ENCODE data around the gene NXPH4.

The NXPH4 gene

DNA sequence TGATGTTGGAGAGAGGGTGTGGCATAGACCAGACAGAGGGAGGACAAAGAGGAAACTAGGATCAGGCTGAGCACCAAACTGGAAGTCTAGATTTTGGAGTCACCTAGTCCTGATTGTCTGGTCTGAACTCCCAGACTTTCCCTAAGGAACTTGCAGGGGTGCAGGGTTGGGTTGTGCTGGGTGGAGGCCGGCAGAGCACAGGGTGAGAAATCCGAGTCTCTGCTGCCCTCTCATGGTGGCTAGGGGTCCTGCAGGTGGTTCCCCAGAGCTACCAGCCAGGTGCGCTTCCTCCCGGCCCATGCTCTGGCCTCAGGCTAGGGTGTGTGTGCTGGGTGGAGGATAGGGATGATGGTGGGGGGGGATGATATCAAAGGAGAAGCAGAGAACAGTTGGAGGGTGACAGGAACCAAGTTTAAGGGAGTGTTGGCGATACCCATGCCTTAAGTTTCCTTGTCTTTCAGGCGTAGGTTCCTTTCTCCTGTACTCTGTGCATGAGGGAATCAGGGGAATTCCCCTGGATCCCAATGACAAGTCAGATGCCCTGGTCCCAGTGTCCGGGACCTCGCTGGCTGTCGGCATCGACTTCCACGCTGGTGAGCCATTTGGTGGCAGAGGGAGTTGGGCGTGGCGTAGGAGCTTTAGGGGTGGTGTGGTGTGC is 33.5 kb upstream of the NXPH4 start:
- in situ Hi-C loops (cut with MboI; ENCODE audit: low sequenced_read_pairs), result no loop called here

GRCh38 chr12:57183939-57184725 is 32.5 kb upstream of the NXPH4 start:
- in situ Hi-C loops (cut with MboI; ENCODE audit: low sequenced_read_pairs), result no loop called here

GRCh38 chr12:57185403-57185802 is 31.2 kb upstream of the NXPH4 start:
- in situ Hi-C loops (cut with MboI; ENCODE audit: low sequenced_read_pairs), result no loop called here

- in situ Hi-C loops (cut with MboI; ENCODE audit: low sequenced_read_pairs), result no loop called here
These were observed 30.6 kb upstream of the NXPH4 start for GRCh38 chr12:57185906-57186508.

DNA sequence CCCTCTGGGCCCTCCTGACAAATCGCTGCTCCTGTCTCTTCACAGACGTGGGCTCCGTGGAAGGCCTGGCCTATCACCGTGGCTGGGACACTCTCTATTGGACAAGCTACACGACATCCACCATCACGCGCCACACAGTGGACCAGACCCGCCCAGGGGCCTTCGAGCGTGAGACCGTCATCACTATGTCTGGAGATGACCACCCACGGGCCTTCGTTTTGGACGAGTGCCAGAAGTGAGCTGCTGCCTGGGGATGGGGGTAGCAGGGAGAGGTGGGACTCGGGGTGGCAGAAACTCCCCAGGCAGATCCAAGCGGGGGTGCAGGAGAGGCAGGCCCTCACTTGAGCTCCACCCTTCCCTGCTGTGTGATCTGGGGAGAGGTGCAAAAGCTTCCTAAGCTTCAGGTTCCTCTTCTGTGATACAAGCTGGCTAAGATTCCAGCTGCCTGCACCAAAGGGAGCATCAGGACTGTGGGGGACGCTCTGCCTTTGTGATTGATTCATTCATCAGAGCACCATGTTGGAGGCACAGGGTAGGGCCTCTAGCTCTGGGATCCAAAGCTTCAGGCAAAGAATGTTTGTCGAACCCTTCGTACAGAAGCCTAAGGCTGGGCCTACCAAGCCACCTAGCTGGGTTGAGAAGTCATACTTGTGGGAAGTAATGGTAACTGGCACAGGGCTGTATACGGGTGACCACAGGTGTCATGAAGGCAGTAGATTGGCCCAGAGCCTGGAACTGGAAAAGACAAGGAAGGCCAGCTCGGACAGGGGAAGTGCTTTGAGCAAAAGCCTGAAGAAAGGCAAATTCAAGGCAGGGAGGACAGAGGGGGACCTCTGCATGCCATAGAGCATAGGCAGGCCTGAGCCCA is 29.1 kb upstream of the NXPH4 start:
- in situ Hi-C loops (cut with MboI; ENCODE audit: low sequenced_read_pairs), result no loop called here

DNA sequence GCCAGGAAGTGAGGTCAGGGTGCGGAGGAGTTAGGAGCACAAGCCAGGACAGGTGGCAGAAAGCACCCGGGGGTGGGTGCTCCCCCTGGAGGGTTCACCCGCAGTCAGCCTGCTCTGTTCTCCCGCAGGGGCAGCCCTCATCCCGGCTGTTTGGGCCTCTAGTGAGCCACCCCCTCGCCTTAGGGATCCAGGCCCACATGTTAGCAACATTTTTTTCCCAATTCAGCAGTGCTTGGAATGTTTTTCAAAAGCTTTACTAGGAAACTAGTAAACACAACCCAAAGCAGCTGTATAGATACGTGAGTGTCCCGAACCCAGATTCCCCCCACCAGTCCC is 28.5 kb upstream of the NXPH4 start:
- in situ Hi-C loops (cut with MboI; ENCODE audit: low sequenced_read_pairs), result no loop called here

GRCh38 chr12:57190037-57190436 is 26.6 kb upstream of the NXPH4 start:
- in situ Hi-C loops (cut with MboI; ENCODE audit: low sequenced_read_pairs), result no loop called here

GRCh38 chr12:57190821-57191220 is 25.8 kb upstream of the NXPH4 start:
- in situ Hi-C loops (cut with MboI; ENCODE audit: low sequenced_read_pairs), result no loop called here

DNA sequence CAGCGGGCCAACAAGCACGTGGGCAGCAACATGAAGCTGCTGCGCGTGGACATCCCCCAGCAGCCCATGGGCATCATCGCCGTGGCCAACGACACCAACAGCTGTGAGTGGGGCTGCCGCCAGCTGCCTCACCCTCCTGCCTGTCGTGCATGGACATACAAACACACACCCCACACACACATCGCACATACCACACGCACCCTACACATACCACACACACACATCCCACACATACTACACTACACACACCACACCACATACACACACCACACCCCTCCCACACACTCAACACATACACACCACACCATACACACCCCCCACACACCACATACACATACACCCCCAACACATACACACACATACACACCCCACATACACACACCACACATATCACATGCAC is 25.2 kb upstream of the NXPH4 start:
- in situ Hi-C loops (cut with MboI; ENCODE audit: low sequenced_read_pairs), result no loop called here

DNA sequence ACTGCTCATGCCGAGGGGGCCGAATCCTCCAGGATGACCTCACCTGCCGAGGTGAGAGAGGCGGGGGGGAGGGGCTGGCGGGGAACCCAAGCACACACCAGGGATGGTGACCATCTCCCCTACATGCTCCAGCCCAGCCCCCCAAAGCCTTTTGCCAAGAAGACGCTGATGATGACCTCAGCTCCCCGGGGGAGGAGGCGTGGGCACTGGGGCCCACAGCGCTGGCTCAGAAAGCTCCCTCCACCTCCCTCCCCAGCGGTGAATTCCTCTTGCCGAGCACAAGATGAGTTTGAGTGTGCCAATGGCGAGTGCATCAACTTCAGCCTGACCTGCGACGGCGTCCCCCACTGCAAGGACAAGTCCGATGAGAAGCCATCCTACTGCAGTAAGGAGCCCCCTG is 23.7 kb upstream of the NXPH4 start:
- in situ Hi-C loops (cut with MboI; ENCODE audit: low sequenced_read_pairs), result no loop called here

GRCh38 chr12:57193706-57194245 is 22.8 kb upstream of the NXPH4 start:
- in situ Hi-C loops (cut with MboI; ENCODE audit: low sequenced_read_pairs), result no loop called here

DNA sequence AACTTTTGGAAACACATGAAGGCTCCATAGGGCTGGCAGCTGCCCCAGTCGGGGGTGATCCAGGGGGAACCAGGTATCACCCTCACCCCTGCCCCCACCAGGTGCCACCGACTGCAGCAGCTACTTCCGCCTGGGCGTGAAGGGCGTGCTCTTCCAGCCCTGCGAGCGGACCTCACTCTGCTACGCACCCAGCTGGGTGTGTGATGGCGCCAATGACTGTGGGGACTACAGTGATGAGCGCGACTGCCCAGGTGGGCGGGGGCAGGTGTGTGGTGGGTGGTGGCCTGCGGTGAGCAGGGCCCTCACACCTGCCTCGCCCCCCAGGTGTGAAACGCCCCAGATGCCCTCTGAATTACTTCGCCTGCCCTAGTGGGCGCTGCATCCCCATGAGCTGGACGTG is 22.3 kb upstream of the NXPH4 start:
- in situ Hi-C loops (cut with MboI; ENCODE audit: low sequenced_read_pairs), result no loop called here

GRCh38 chr12:57195186-57195585 is 21.4 kb upstream of the NXPH4 start:
- in situ Hi-C loops (cut with MboI; ENCODE audit: low sequenced_read_pairs), result no loop called here

DNA sequence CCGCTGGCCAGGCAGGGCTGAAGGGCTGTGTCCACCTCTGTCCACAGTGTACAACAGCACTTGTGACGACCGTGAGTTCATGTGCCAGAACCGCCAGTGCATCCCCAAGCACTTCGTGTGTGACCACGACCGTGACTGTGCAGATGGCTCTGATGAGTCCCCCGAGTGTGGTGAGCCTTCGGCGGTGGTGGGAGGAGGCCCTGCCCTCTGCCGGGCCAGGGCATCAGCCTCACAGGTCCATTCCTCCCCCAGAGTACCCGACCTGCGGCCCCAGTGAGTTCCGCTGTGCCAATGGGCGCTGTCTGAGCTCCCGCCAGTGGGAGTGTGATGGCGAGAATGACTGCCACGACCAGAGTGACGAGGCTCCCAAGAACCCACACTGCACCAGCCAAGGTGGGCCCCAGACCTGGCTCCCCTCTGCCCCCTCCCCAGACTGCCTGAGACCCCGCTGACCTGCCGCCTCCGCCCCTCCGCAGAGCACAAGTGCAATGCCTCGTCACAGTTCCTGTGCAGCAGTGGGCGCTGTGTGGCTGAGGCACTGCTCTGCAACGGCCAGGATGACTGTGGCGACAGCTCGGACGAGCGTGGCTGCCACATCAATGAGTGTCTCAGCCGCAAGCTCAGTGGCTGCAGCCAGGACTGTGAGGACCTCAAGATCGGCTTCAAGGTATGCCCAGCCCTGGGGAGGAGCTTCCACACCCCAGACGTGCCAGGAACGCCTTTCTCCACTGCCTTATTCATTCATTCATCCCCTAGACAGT is 20.8 kb upstream of the NXPH4 start:
- in situ Hi-C loops (cut with MboI; ENCODE audit: low sequenced_read_pairs), result no loop called here

DNA sequence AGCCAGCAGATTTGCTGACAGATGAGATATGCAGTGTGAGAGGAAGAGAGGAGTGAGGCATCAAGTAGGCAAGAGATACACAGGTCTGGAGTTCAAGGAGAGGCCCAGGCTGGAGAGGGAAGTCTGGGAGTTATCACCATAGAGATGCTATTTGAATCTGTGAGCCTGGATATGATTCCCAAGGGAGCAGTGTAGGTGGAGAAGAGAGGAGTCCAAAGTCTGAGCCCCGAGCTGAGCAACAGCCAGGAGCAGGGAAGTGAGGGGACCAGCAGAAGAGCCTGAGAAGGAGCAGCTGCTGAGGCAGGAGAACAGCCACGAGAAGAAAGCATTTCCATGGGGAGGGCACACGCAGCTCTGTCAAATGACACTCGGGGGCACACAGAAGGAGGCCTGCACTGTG is 20.2 kb upstream of the NXPH4 start:
- in situ Hi-C loops (cut with MboI; ENCODE audit: low sequenced_read_pairs), result no loop called here

- in situ Hi-C loops (cut with MboI; ENCODE audit: low sequenced_read_pairs), result no loop called here
These were observed 19.6 kb upstream of the NXPH4 start for GRCh38 chr12:57196956-57197355.

- in situ Hi-C loops (cut with MboI; ENCODE audit: low sequenced_read_pairs), result no loop called here
These were observed 18.3 kb upstream of the NXPH4 start for GRCh38 chr12:57198329-57198728.

GRCh38 chr12:57199191-57199590 is 17.4 kb upstream of the NXPH4 start:
- in situ Hi-C loops (cut with MboI; ENCODE audit: low sequenced_read_pairs), result no loop called here

DNA sequence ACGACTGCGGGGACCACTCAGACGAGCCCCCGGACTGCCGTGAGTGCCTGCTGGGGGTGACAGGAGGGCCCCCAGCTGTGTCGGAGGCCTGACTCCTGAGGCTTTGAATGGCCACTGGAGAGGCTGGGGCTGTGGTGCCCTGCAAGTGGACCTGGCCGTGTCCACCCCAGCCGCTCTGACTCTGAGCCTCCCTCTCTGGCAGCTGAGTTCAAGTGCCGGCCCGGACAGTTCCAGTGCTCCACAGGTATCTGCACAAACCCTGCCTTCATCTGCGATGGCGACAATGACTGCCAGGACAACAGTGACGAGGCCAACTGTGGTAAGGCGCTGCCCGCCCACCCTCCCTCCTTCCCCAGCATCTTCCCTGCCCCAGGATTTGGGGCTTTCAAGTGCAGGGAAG is 16.1 kb upstream of the NXPH4 start:
- in situ Hi-C loops (cut with MboI; ENCODE audit: low sequenced_read_pairs), result no loop called here

DNA sequence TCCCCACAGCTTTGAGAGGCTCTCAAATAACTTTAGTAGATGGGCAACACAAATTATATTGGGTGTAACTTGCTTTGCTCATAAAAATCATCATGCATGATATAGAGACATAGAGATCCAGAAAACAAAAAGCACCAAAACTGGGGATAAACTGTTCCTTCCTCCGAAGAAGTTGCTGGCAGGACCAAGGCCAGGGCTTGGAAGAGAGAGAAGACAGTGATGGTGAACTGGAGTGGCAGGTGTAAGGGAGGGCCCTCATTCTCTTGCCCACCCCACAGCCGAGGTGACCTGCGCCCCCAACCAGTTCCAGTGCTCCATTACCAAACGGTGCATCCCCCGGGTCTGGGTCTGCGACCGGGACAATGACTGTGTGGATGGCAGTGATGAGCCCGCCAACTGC is 15.4 kb upstream of the NXPH4 start:
- in situ Hi-C loops (cut with MboI; ENCODE audit: low sequenced_read_pairs), result no loop called here

Data from HL-60/S4 treated with retinoic acid at 250 ng/mL for 4 days and 3 days (cell line).